Uterus (tissue), 2 donors: Measurements from ENCODE around the gene ZAR1L.

Experiments
- POLR2A ChIP-seq, 2 donors: fragments of 450-650 bp; IDR thresholded peaks; one replicate each; pipeline ENCODE4 v1.6.1; 2016; ENCODE audit warnings: antibody characterized with exemption in 2 of 2, mild to moderate bottlenecking in 1 of 2, moderate library complexity in 1 of 2
- TF ChIP-seq, protein P1 (sequence below), 4 experiments: fragments of 200-600 bp in 2 of 4; fragments of 450-650 bp in 2 of 4; sonication (generic) in 2 of 4; IDR thresholded peaks; one replicate each; pipeline ENCODE4 v1.5.1; 2016 to 2019; ENCODE audit warnings: antibody characterized with exemption in 4 of 4, mild to moderate bottlenecking in 2 of 4, moderate library complexity in 1 of 4

DNA sequence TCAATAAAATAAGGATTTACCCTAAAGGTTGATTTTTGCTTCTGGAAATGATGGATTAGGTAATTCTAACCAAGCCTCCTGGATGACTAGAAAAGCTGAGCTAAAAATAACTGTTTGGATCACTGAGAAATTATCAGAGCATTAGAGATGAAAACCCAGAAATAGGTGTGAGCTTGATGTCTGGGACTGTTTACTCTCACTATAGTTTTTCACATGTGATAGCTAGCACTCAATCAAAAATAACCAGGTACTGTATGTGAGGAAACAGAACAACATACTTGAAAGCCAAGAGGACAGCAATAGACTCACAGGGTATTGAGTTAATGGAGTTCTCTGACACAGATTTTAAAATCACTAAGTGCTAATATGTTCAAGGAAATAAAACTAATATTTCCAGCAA lies 9.5 kb downstream of the ZAR1L start:
- no peak for TF ChIP-seq POLR2A (IDR thresholded peaks at IDR 0.05)
- TF ChIP-seq, protein P1, sequence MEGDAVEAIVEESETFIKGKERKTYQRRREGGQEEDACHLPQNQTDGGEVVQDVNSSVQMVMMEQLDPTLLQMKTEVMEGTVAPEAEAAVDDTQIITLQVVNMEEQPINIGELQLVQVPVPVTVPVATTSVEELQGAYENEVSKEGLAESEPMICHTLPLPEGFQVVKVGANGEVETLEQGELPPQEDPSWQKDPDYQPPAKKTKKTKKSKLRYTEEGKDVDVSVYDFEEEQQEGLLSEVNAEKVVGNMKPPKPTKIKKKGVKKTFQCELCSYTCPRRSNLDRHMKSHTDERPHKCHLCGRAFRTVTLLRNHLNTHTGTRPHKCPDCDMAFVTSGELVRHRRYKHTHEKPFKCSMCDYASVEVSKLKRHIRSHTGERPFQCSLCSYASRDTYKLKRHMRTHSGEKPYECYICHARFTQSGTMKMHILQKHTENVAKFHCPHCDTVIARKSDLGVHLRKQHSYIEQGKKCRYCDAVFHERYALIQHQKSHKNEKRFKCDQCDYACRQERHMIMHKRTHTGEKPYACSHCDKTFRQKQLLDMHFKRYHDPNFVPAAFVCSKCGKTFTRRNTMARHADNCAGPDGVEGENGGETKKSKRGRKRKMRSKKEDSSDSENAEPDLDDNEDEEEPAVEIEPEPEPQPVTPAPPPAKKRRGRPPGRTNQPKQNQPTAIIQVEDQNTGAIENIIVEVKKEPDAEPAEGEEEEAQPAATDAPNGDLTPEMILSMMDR (IDR thresholded peaks at IDR 0.05) = no peak
